IPS-18a (cell line): ENCODE data around the gene IL25.
"Not testable (repeated sequence)": the region's sequence is repeated elsewhere in the genome, so short reads cannot be mapped to it uniquely, and the experiment has no call there.

Source experiments
- H3K27ac ChIP-seq: one replicate; pipeline ENCODE4 v1.5.1; 2013; ENCODE audit warnings: low read length
- H3K27me3 ChIP-seq: one replicate; pipeline ENCODE4 v1.6.1; 2013; ENCODE audit warnings: mild to moderate bottlenecking, low read length; ENCODE audit not compliant: control insufficient read depth, insufficient read depth
- H3K36me3 ChIP-seq: one replicate; pipeline ENCODE4 v1.6.1; 2013; ENCODE audit warnings: low read depth, low read length; ENCODE audit not compliant: control insufficient read depth
- H3K4me1 ChIP-seq: one replicate; pipeline ENCODE4 v1.6.1; 2013; ENCODE audit warnings: low read depth, low read length; ENCODE audit not compliant: control insufficient read depth
- H3K4me3 ChIP-seq: one replicate; pipeline ENCODE4 v1.5.1; 2013; ENCODE audit warnings: low read length
- H3K9ac ChIP-seq: one replicate; pipeline ENCODE4 v1.6.1; 2013; ENCODE audit warnings: mild to moderate bottlenecking, low read length, moderate library complexity
- H3K9me3 ChIP-seq: one replicate; pipeline ENCODE4 v1.6.1; 2013; ENCODE audit warnings: low read depth, low read length; ENCODE audit not compliant: control insufficient read depth

IL25 gene

GRCh38 chr14:23372509-23372908 is at the start of gene IL25:
Gene IL25, plus strand, starts transcription at chr14:23372809.
- Histone ChIP-seq H3K27ac (no peak within 1 kb of the TSS), H3K9me3 (no peaks in the 10 kb centered on the region), H3K27me3 (peaks cover 2% of the 10 kb centered on the region), H3K36me3 (no peaks in the 10 kb centered on the region), H3K9ac (no peak within 1 kb of the TSS), H3K4me3 (no peak within 1 kb of the TSS), H3K4me1 (peaks cover 4% of the 10 kb centered on the region)

GRCh38 chr14:23323838-23324454 is 48.7 kb upstream of the IL25 start:
- H3K9me3 ChIP-seq = no peaks in the 10 kb centered on the region
- H3K27me3 ChIP-seq = no peaks in the 10 kb centered on the region
- H3K9ac ChIP-seq = no peak overlapping the region
- H3K27ac ChIP-seq = no peak overlapping the region
- peaks cover 36% of the 10 kb centered on the region for H3K36me3 ChIP-seq
- H3K4me3 ChIP-seq = no peak overlapping the region
- peaks cover 22% of the 10 kb centered on the region for H3K4me1 ChIP-seq

- H3K4me1 ChIP-seq = peaks cover 22% of the 10 kb centered on the region
- H3K9ac ChIP-seq = no peak overlapping the region
- no peaks in the 10 kb centered on the region for H3K9me3 ChIP-seq
- H3K27ac ChIP-seq = no peak overlapping the region
- H3K27me3 ChIP-seq = no peaks in the 10 kb centered on the region
- no peak overlapping the region for H3K4me3 ChIP-seq
- peaks cover 36% of the 10 kb centered on the region for H3K36me3 ChIP-seq
These were observed 48.2 kb upstream of the IL25 start for GRCh38 chr14:23324455-23324846.

GRCh38 chr14:23324993-23325392 is 47.6 kb upstream of the IL25 start:
- H3K36me3 ChIP-seq = peaks cover 36% of the 10 kb centered on the region
- peaks cover 19% of the 10 kb centered on the region for H3K4me1 ChIP-seq
- no peaks in the 10 kb centered on the region for H3K9me3 ChIP-seq
- no peak overlapping the region for H3K27ac ChIP-seq
- H3K27me3 ChIP-seq = no peaks in the 10 kb centered on the region
- H3K9ac ChIP-seq = no peak overlapping the region
- no peak overlapping the region for H3K4me3 ChIP-seq

GRCh38 chr14:23325746-23326145 is 46.9 kb upstream of the IL25 start:
- H3K9me3 ChIP-seq, H3K27ac ChIP-seq, H3K27me3 ChIP-seq, H3K4me3 ChIP-seq, H3K9ac ChIP-seq: not testable (repeated sequence)
- H3K4me1 ChIP-seq = peaks cover 13% of the 10 kb centered on the region
- peaks cover 36% of the 10 kb centered on the region for H3K36me3 ChIP-seq

GRCh38 chr14:23326491-23327332 is 45.9 kb upstream of the IL25 start:
- peaks cover 36% of the 10 kb centered on the region for H3K36me3 ChIP-seq
- no peak overlapping the region for H3K4me3 ChIP-seq
- H3K9me3 ChIP-seq = no peaks in the 10 kb centered on the region
- peaks cover 13% of the 10 kb centered on the region for H3K4me1 ChIP-seq
- H3K27ac ChIP-seq = no peak overlapping the region
- H3K9ac ChIP-seq = no peak overlapping the region
- H3K27me3 ChIP-seq = no peaks in the 10 kb centered on the region

- Histone ChIP-seq H3K4me3 (no peak overlapping the region), H3K9ac (no peak overlapping the region), H3K27ac (no peak overlapping the region), H3K27me3 (no peaks in the 10 kb centered on the region), H3K36me3 (peaks cover 31% of the 10 kb centered on the region), H3K4me1 (peaks cover 6% of the 10 kb centered on the region), H3K9me3 (no peaks in the 10 kb centered on the region)
These were observed 44.5 kb upstream of the IL25 start for GRCh38 chr14:23327947-23328744.

- no peak overlapping the region for H3K4me3 ChIP-seq
- H3K9ac ChIP-seq = no peak overlapping the region
- H3K27me3 ChIP-seq = no peaks in the 10 kb centered on the region
- H3K27ac ChIP-seq = no peak overlapping the region
- peaks cover 9% of the 10 kb centered on the region for H3K9me3 ChIP-seq
- no peaks in the 10 kb centered on the region for H3K36me3 ChIP-seq
- no peaks in the 10 kb centered on the region for H3K4me1 ChIP-seq
These were observed 37.0 kb upstream of the IL25 start for GRCh38 chr14:23335623-23336022.

- Histone ChIP-seq H3K4me1 (no peaks in the 10 kb centered on the region), H3K27ac (no peak overlapping the region), H3K36me3 (no peaks in the 10 kb centered on the region), H3K9ac (no peak overlapping the region), H3K9me3 (peaks cover 9% of the 10 kb centered on the region), H3K27me3 (no peaks in the 10 kb centered on the region), H3K4me3 (no peak overlapping the region)
These were observed 32.9 kb upstream of the IL25 start for GRCh38 chr14:23339506-23340268.

GRCh38 chr14:23344481-23344880 is 28.1 kb upstream of the IL25 start:
- no peaks in the 10 kb centered on the region for H3K36me3 ChIP-seq
- no peak overlapping the region for H3K27ac ChIP-seq

More at GRCh38 chr14:23344481-23344880, 28.1 kb upstream of the IL25 start:
- Histone ChIP-seq H3K4me1 (no peaks in the 10 kb centered on the region), H3K9ac (no peak overlapping the region), H3K9me3 (peaks cover 2% of the 10 kb centered on the region), H3K27me3 (no peaks in the 10 kb centered on the region), H3K4me3 (no peak overlapping the region)
